GM19099 (cell line): ENCODE data around the gene GK.

ENCODE experiments used
- POLR2A ChIP-seq: IDR thresholded peaks from 3 replicates; pipeline ENCODE4 v1.6.1; 2011; ENCODE audit warnings: low read depth; ENCODE audit not compliant: insufficient read length; ENCODE audit errors: extremely low read depth

GK gene

DNA sequence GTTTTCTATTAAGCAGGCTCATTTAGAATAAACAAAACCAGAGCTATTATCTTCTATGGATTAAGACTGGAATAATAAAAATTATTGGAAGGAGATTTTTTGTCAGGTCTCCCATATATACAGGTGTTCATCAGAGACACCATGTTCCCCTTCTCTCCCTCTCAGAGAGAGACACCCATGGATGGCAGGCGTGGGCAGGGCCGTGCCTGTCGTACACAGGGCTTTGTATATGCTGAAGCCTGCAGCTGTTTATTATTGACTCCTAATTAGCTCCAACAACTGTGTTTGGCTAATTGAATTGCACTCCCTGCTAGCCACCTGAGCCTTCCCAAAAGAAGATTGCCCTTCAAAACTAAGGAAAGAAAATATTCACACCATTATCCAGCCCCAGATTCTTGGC lies 81.6 kb downstream of the GK start:
- no peak for TF ChIP-seq POLR2A

DNA sequence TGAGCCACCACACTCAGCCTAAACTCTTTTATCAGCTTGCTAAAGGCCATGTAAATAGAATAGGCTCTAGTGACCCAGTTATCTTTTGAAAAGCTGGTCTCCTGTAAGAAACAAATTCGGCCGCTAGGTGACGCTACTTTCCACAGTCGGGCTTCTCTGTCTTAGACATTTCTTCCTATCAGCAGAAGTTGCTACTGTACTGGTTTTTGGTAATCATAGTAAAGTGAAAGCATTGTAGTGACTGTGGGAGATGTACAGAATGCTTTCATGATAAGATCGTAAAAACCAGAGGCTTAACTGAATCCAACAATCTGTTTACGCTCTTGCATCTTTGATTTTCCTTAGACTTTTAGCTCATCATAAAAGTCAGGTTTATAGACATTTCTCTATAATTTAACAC lies 82.6 kb downstream of the GK start:
- no peak for TF ChIP-seq POLR2A

GRCh38 chrX:30741545-30741944 lies 88.3 kb downstream of the GK start:
- no peak for TF ChIP-seq POLR2A

DNA sequence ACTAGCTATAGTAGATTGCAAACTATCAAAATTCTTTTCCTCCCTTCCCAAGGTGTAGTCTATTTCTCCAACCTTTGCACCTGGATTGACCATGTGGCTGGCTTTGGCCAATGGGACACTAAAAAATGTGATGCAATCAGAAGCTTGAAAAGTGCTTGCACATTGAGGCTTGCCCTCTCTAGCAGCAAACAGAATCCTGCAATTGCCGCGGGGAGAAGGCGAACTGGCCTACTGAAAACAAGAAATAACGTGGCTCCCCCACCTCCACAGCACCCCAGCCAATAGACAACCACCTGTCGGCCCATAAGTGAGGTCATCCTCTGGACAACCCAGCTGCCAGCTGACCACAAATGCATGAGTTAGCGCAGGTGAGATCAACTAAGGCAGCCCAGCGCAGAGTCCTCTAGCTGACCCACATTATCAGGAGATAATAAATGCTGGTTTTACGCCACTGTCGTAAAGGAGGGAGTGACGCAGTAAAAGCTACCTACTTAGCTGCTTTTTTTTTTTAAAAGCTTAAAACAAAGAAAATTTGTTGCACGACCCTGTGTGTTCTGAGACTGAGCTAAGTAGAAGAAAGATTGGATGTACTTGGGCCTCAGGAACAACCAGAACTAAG lies 95.2 kb downstream of the GK start:
- TF ChIP-seq POLR2A, result no peak

DNA sequence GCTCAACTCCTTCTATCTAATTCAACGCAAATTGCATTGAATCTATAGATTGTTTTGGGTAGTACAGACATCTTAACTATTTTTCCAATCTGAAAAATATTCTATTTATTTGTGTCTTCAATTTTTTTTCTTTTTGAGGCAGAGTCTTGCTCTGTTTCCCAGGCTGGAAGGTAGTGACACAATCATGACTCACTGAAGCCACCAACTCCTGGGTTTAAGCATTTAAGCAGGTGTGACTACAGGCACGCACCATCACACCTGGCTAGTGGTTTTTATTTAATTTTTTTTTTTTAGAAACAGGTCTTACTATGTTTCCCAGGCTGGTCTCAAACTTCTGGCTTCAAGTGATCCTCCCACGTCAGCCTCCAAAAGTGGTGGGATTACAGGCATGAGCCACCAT lies 98.3 kb downstream of the GK start:
- TF ChIP-seq POLR2A, result no peak

GRCh38 chrX:30762755-30763154 lies 109.5 kb downstream of the GK start:
- TF ChIP-seq POLR2A, result no peak

DNA sequence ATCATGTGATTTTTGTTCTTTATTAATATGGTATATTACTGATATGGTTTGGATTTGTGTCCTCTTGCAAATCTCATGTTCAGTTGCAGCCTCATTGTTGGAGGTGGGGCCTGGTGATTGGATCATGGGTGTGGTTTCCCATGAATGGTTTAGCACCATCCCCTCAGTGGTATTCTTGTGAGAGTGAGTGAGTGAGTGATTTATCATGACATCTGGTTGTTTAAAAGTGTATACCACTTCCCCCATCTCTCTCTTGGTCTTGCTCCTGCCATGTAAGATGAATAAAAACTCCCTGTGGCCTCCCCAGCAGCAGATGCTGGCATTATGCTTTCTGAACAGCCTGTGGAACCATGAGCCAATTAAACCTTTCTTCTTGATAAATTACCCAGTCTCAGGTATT lies 124.4 kb downstream of the GK start:
- no peak for TF ChIP-seq POLR2A

GRCh38 chrX:30779453-30780030 lies 126.3 kb downstream of the GK start:
- no peak for TF ChIP-seq POLR2A
